Nephron progenitor cell (in vitro differentiated cells): ENCODE results near the gene NTM.

ENCODE experiments used
- DNase-seq: peaks from one replicate; pipeline ENCODE4 v3.0.0; 2021
- H3K27ac Mint-ChIP-seq: 2 replicates; pipeline ENCODE4 v1.8.0; 2021; ENCODE audit warnings: mild to moderate bottlenecking, moderate library complexity, mixed read lengths
- H3K27me3 Mint-ChIP-seq: 2 replicates; pipeline ENCODE4 v1.8.0; 2021; ENCODE audit warnings: mild to moderate bottlenecking, low read depth, mixed read lengths; ENCODE audit not compliant: poor library complexity
- H3K36me3 Mint-ChIP-seq: 2 replicates; pipeline ENCODE4 v1.8.0; 2021; ENCODE audit warnings: low read depth, mixed read lengths
- H3K4me1 Mint-ChIP-seq: 2 replicates; pipeline ENCODE4 v1.8.0; 2021; ENCODE audit warnings: mixed read lengths
- H3K4me3 Mint-ChIP-seq: 2 replicates; pipeline ENCODE4 v1.8.0; 2021; ENCODE audit warnings: mild to moderate bottlenecking, moderate library complexity, mixed read lengths
- H3K9me3 Mint-ChIP-seq: 2 replicates; pipeline ENCODE4 v1.8.0; 2021; ENCODE audit warnings: mild to moderate bottlenecking, moderate library complexity, mixed read lengths
- CTCF ChIP-seq: fragments of 200-600 bp; sonication (generic); IDR thresholded peaks from 2 replicates; pipeline ENCODE4 v1.5.0; 2021; ENCODE audit warnings: antibody characterized with exemption

NTM gene

DNA sequence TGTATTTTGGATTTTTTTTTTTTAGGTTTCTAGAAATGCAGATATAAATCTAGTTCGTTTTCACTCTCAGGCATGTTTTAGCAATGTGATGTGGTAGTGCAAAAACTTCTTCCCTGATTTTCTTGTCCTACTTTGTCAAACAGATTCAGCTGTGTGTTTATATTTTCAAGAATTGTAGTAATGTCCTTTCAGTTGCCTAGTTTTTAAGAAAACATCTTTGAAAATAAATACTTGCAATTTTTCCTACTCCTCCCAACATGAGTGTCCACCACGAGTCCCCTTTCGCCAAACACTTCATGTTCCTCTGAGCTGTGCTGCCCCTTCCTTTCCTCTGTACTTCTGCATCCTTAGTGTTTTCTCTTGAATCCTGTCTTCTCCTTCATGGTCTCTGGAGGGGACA is 686.9 kb downstream of the NTM start:
- H3K4me3 Mint-ChIP-seq, result no peak overlapping the region
- no peak for DNase-seq
- no peaks in the 10 kb centered on the region for H3K36me3 Mint-ChIP-seq
- H3K4me1 Mint-ChIP-seq, result peaks cover 4% of the 10 kb centered on the region
- peaks cover 16% of the 10 kb centered on the region for H3K27me3 Mint-ChIP-seq
- H3K9me3 Mint-ChIP-seq, result no peaks in the 10 kb centered on the region
- TF ChIP-seq CTCF, result no peak
- H3K27ac Mint-ChIP-seq, result no peak overlapping the region

DNA sequence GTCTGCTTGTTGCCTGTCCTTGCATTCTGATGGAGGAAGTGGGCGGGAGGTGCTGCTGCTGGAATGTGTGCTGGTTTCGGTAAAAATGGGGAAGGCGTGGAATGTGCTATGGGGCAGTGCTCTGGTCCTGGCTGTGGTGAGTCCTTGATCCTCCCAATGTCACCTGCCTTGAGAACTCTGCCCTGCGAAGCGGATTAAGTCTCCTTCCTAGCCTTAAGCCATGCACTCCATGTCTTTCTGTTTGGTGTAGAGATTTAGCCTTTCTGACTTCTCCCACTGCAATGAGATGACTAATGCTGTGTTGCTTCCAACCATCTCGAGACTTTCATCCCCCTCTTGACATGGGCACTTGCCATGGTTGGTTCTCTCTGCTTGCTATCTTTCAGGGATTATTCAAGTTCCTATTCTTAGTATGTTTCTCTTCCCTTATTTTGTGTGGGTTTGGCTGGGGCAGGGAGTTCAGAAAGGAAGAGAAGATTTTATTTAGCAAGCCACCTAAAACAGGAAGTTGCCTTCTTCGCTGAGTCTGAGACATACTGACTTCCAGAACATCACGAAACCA is 687.9 kb downstream of the NTM start:
- Mint-ChIP-seq H3K4me3 (no peak overlapping the region), H3K27ac (no peak overlapping the region), H3K27me3 (peaks cover 8% of the 10 kb centered on the region), H3K9me3 (no peaks in the 10 kb centered on the region), H3K4me1 (peaks cover 4% of the 10 kb centered on the region), H3K36me3 (no peaks in the 10 kb centered on the region)
- TF ChIP-seq CTCF, result no peak
- DNase-seq, result no peak

- peaks cover 5% of the 10 kb centered on the region for H3K27me3 Mint-ChIP-seq
- peaks cover 17% of the 10 kb centered on the region for H3K4me1 Mint-ChIP-seq
- H3K27ac Mint-ChIP-seq, result no peak overlapping the region
- no peak overlapping the region for H3K4me3 Mint-ChIP-seq
- TF ChIP-seq CTCF, result no peak
- H3K36me3 Mint-ChIP-seq, result no peaks in the 10 kb centered on the region
- no peak for DNase-seq
- H3K9me3 Mint-ChIP-seq, result peaks cover under 1% of the 10 kb centered on the region
Observed at GRCh38 chr11:132060567-132060966, 690.2 kb downstream of the NTM start.

- no peak for TF ChIP-seq CTCF
- Mint-ChIP-seq H3K36me3 (peaks cover 9% of the 10 kb centered on the region), H3K27ac (no peak overlapping the region), H3K4me1 (peaks cover 17% of the 10 kb centered on the region), H3K27me3 (peaks cover 5% of the 10 kb centered on the region), H3K9me3 (peaks cover 13% of the 10 kb centered on the region), H3K4me3 (no peak overlapping the region)
- no peak for DNase-seq
Observed at GRCh38 chr11:132062031-132062430, 691.6 kb downstream of the NTM start.

DNA sequence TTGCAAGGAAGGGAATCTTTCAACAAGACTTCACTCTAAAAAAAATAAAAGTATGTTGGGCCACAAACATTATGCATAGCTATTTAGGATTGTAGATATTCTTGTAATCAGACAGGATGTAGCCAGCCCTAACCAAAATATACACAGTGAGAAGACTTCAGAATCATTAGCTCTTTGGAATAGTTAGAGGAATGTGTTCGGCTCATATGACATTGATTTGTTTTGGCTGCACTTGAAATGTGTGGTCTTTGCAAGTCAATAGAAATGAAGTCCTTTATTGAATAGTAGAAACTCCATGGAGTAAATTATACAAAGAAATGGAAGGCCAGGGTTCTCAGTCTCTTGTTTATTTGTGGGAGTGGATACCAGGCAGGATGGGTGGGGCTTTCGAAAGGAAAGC is 692.1 kb downstream of the NTM start:
- H3K4me1 Mint-ChIP-seq, result peaks cover 17% of the 10 kb centered on the region
- H3K27ac Mint-ChIP-seq, result no peak overlapping the region

More for the DNA sequence above, 692.1 kb downstream of the NTM start:
- H3K9me3 Mint-ChIP-seq, result peaks cover 17% of the 10 kb centered on the region
- peaks cover 9% of the 10 kb centered on the region for H3K36me3 Mint-ChIP-seq
- DNase-seq, result no peak
- no peak overlapping the region for H3K4me3 Mint-ChIP-seq
- no peak for TF ChIP-seq CTCF
- peaks cover 5% of the 10 kb centered on the region for H3K27me3 Mint-ChIP-seq
